Osteoblast (primary cell): ENCODE data around the gene SURF2. TPM values are rescaled to one million over a fixed set of nuclear protein-coding genes. Genes with fewer than 3 reads are reported as not detected.

ENCODE experiments used
- DNase-seq: peaks from one replicate; pipeline ENCODE4 v3.0.0; 2011; ENCODE audit warnings: low spot score, mixed read lengths; ENCODE audit not compliant: insufficient read length; ENCODE audit errors: missing footprints
- H2AFZ ChIP-seq: 2 replicates; pipeline ENCODE4 v1.6.0; 2011; ENCODE audit warnings: mild to moderate bottlenecking, low read length
- H3K27ac ChIP-seq: 2 replicates; pipeline ENCODE4 v1.5.1; 2011; ENCODE audit warnings: mild to moderate bottlenecking, low read depth, low read length, moderate library complexity
- H3K27me3 ChIP-seq: 2 replicates; pipeline ENCODE4 v1.6.0; 2012; ENCODE audit warnings: mild to moderate bottlenecking, control low read depth, inconsistent platforms, low read length, moderate library complexity; ENCODE audit not compliant: insufficient read depth
- H3K36me3 ChIP-seq: 2 replicates; pipeline ENCODE4 v1.5.1; 2011; ENCODE audit warnings: mild to moderate bottlenecking, low read length, control low read depth, moderate library complexity; ENCODE audit not compliant: insufficient read depth
- H3K4me1 ChIP-seq: 2 replicates; pipeline ENCODE4 v1.5.1; 2011; ENCODE audit warnings: mild to moderate bottlenecking, low read length, control low read depth, moderate library complexity; ENCODE audit not compliant: insufficient read depth
- H3K4me2 ChIP-seq: 2 replicates; pipeline ENCODE4 v1.6.0; 2011; ENCODE audit warnings: mild to moderate bottlenecking, low read length; ENCODE audit not compliant: insufficient read depth
- H3K4me3 ChIP-seq: fragments of 200-600 bp; sonication (generic); 3 replicates; pipeline ENCODE4 v1.5.1; 2012; ENCODE audit warnings: mild to moderate bottlenecking, low read length, inconsistent platforms; ENCODE audit not compliant: insufficient read depth
- H3K79me2 ChIP-seq: 2 replicates; pipeline ENCODE4 v1.6.0; 2012; ENCODE audit warnings: mild to moderate bottlenecking, low read length, control low read depth, inconsistent platforms; ENCODE audit not compliant: insufficient read depth
- H3K9me3 ChIP-seq: 2 replicates; pipeline ENCODE4 v1.5.1; 2011; ENCODE audit warnings: low read depth, low read length, control low read depth
- H4K20me1 ChIP-seq: 2 replicates; pipeline ENCODE4 v1.6.0; 2012; ENCODE audit warnings: mild to moderate bottlenecking, low read length, control low read depth; ENCODE audit not compliant: insufficient read depth
- total RNA-seq: library from RNA; depleted of rRNA; stranded (reverse); fragments of >200 nt; gene quantifications from 2 replicates; pipeline ENCODE4 v1.2.3, GENCODE V29; 2012
- TF ChIP-seq, protein P1 (sequence below): IDR thresholded peaks from 2 replicates; pipeline ENCODE4 v1.5.1; 2011; ENCODE audit warnings: mild to moderate bottlenecking, low read depth, low read length, moderate library complexity; ENCODE audit errors: extremely low read depth

The SURF2 gene
- total RNA-seq, 1 donor = 15.2 TPM

DNA sequence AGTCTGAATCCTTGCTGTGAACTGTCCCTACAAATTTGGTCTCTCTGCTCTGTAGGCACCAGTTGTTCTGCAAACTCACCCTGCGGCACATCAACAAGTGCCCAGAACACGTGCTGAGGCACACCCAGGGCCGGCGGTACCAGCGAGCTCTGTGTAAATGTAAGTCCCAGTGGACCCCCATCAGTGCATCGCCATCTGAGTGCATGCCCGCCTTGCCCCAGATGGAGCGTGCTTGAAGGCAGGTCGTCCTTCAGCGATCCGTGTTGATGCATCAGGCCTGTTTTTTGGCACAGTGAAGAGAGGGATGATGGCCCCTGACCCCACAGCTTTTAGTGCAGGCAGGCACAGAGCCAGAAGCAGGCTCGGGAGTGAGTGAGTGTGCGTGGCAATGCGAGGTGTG, 1.3 kb downstream of the SURF2 start:
- peak overlapping the region; percentile 77 for H3K4me2 ChIP-seq
- DNase-seq = no peak
- H3K4me1 ChIP-seq = peaks cover 20% of the 10 kb centered on the region
- no peaks in the 10 kb centered on the region for H3K27me3 ChIP-seq
- no peak overlapping the region for H2AFZ ChIP-seq
- H4K20me1 ChIP-seq = peaks cover 36% of the 10 kb centered on the region
- no peak overlapping the region for H3K4me3 ChIP-seq
- no peak overlapping the region for H3K27ac ChIP-seq
- TF ChIP-seq, protein P1, sequence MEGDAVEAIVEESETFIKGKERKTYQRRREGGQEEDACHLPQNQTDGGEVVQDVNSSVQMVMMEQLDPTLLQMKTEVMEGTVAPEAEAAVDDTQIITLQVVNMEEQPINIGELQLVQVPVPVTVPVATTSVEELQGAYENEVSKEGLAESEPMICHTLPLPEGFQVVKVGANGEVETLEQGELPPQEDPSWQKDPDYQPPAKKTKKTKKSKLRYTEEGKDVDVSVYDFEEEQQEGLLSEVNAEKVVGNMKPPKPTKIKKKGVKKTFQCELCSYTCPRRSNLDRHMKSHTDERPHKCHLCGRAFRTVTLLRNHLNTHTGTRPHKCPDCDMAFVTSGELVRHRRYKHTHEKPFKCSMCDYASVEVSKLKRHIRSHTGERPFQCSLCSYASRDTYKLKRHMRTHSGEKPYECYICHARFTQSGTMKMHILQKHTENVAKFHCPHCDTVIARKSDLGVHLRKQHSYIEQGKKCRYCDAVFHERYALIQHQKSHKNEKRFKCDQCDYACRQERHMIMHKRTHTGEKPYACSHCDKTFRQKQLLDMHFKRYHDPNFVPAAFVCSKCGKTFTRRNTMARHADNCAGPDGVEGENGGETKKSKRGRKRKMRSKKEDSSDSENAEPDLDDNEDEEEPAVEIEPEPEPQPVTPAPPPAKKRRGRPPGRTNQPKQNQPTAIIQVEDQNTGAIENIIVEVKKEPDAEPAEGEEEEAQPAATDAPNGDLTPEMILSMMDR = no peak
- H3K9me3 ChIP-seq = no peaks in the 10 kb centered on the region
- H3K36me3 ChIP-seq = peaks cover 41% of the 10 kb centered on the region
- H3K79me2 ChIP-seq = peaks cover 71% of the 10 kb centered on the region

DNA sequence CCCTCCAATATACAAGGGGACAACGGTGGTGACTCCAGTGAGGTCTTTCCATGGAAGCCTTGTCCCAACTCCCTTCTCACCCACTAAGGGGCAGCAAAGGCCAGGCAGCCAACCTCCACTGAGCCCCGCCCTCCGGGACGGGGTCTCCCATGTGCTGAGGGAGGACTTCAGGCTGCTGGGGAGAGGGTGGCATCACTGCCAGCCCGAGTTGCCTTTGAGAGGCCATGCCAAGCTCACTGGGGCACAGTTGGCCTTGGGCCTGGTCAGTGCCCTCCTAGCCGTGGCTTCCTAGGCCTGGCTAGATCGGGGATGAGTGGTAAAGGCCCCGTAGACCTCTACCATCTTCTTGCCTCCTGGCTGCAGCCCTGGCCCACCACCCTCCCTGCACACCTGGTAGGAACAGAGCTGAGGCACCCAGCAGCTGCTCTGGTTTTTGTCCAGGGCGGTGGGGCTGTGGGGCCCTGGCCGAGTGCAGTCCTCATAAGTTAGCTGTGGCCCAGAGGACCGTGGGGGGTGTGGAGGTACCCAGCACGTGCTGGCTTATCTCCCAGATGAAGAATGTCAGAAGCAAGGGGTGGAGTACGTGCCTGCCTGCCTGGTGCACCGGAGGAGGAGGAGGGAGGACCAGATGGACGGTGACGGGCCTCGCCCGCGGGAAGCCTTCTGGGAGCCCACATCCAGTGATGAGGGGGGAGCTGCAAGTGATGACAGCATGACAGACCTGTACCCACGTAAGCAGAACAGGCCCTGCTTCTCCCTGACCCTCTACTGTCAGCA, 3.2 kb downstream of the SURF2 start:
- H3K4me1 ChIP-seq = peaks cover 20% of the 10 kb centered on the region
- peak; percentile 85 for DNase-seq
- H3K79me2 ChIP-seq = peaks cover 85% of the 10 kb centered on the region
- H3K9me3 ChIP-seq = no peaks in the 10 kb centered on the region
- H3K36me3 ChIP-seq = peaks cover 44% of the 10 kb centered on the region
- no peaks in the 10 kb centered on the region for H3K27me3 ChIP-seq
- H4K20me1 ChIP-seq = peaks cover 49% of the 10 kb centered on the region
- TF ChIP-seq, protein P1 = peak; percentile 40
- no peak overlapping the region for H2AFZ ChIP-seq
- no peak overlapping the region for H3K4me3 ChIP-seq
- no peak overlapping the region for H3K4me2 ChIP-seq
- peak overlapping the region; percentile 20 for H3K27ac ChIP-seq

DNA sequence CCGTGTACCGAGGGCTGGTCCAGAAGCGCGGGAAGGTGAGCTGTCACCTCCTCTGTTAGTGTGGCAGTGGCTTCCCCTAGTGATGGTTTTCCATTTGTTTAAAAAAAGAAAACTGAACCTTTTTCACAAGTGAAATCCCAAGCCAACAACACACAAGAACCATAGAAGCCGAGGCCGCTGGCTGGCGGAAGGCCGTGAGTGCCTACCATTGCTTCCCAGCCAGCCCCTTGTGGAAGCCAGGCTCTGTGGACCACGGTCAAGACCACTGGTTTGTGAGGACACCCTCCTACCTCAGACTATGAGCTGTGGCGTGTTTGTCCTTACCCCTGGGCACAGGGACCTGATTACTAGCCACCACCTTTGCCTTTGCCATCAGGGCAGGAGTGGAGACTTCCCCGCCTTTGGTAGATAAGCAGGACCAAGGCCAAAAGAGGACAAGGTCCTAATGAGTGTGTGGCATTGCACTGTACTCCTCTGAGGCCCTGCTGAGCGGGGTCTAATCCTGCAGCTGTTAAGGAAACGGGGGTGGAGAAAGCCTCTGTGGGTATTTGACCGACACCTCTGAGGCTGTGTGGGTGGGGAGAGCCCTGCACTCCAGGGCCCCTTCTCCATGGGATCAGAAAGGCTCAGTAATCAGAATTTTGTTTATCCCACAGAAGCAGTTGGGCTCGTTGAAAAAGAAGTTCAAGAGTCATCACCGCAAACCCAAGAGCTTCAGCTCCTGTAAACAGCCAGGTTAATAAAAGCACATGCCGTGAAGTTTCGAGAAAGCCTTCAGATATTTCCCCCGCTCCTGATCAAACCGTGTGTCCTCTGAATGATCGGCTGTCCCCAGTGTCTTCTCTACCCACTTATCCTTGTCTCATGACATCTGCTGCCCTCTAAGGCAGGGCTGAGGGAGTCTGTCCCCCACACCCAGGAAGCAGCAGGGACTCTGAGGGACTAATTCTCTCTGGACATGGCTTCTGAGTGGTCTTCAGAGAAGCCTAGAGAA, 4.3 kb downstream of the SURF2 start:
- Histone ChIP-seq H3K27ac (no peak overlapping the region), H3K4me2 (no peak overlapping the region), H3K27me3 (no peaks in the 10 kb centered on the region), H2AFZ (no peak overlapping the region), H3K36me3 (peaks cover 54% of the 10 kb centered on the region), H3K9me3 (no peaks in the 10 kb centered on the region), H4K20me1 (peaks cover 59% of the 10 kb centered on the region), H3K4me3 (no peak overlapping the region), H3K79me2 (peaks cover 85% of the 10 kb centered on the region), H3K4me1 (peaks cover 10% of the 10 kb centered on the region)
- DNase-seq = peak; percentile 45
- TF ChIP-seq, protein P1 = no peak
